ENCODE measurements around the gene CD47.

- TF ChIP-seq CTCF (IDR thresholded peaks at IDR 0.05) (no peak), ZFX (IDR thresholded peaks at IDR 0.05; ENCODE audit: borderline replicate concordance) (no peak)
Measured at GRCh38 chr3:108134555-108134880, 43.7 kb upstream of the CD47 start.

Measured in 22Rv1 (cell line).